HepG2 (cell line): ENCODE measurements around the gene GPX1. TPM values are rescaled to one million over a fixed set of nuclear protein-coding genes. Genes with fewer than 3 reads are reported as not detected.
A peak's percentile ranks its signal among the peaks of the same experiment; 100 is the strongest.

Experiments
- AKNA ChIP-seq: sonication (generic); formaldehyde crosslinking; IDR thresholded peaks from 2 replicates; pipeline ENCODE4 v1.4.0; 2020; ENCODE audit warnings: missing genetic modification reagents, borderline replicate concordance
- ARID5B ChIP-seq: IDR thresholded peaks from 2 replicates; pipeline ENCODE4 v1.4.0; 2020; ENCODE audit warnings: mild to moderate bottlenecking, missing genetic modification reagents
- DPF2 ChIP-seq: sonication (generic); formaldehyde crosslinking; IDR thresholded peaks from 2 replicates; pipeline ENCODE4 v1.4.0; 2020; ENCODE audit warnings: mild to moderate bottlenecking, low read depth, missing genetic modification reagents, borderline replicate concordance
- EEA1 ChIP-seq: sonication (generic); formaldehyde crosslinking; IDR thresholded peaks from 2 replicates; pipeline ENCODE4 v1.5.1; 2020; ENCODE audit warnings: mild to moderate bottlenecking, missing genetic modification reagents, borderline replicate concordance
- EZH2 ChIP-seq: conservative IDR thresholded peaks from 2 replicates; pipeline ENCODE4 v1.6.1; 2012; ENCODE audit warnings: mild to moderate bottlenecking, low read depth, low read length, moderate library complexity
- FOSL1 ChIP-seq: sonication (generic); formaldehyde crosslinking; IDR thresholded peaks from 2 replicates; pipeline ENCODE4 v1.9.0; 2021; ENCODE audit warnings: missing genetic modification reagents, borderline replicate concordance
- FOXA3 ChIP-seq: IDR thresholded peaks from 2 replicates; pipeline ENCODE4 v1.6.1; 2016; ENCODE audit warnings: missing genetic modification reagents, missing compliant biosample characterization
- FOXO1 ChIP-seq: sonication (generic); formaldehyde crosslinking; IDR thresholded peaks from 2 replicates; pipeline ENCODE4 v1.4.0; 2020; ENCODE audit warnings: missing genetic modification reagents
- HDAC1 ChIP-seq: sonication (generic); formaldehyde crosslinking; IDR thresholded peaks from 2 replicates; pipeline ENCODE4 v1.5.1; 2020; ENCODE audit warnings: mild to moderate bottlenecking, missing genetic modification reagents
- HIVEP1 ChIP-seq: sonication (generic); formaldehyde crosslinking; IDR thresholded peaks from 2 replicates; pipeline ENCODE4 v1.4.0; 2020; ENCODE audit warnings: mild to moderate bottlenecking, missing genetic modification reagents
- KDM1A ChIP-seq: IDR thresholded peaks from 2 replicates; pipeline ENCODE4 v1.6.1; 2016; ENCODE audit warnings: missing compliant biosample characterization
- MED13 ChIP-seq: sonication (generic); formaldehyde crosslinking; IDR thresholded peaks from 2 replicates; pipeline ENCODE4 v1.5.0; 2020; ENCODE audit warnings: missing genetic modification reagents
- MLLT10 ChIP-seq: sonication (generic); formaldehyde crosslinking; IDR thresholded peaks from 2 replicates; pipeline ENCODE4 v1.4.0; 2020; ENCODE audit warnings: missing genetic modification reagents
- SIN3B ChIP-seq: fragments of 150-350 bp; IDR thresholded peaks from 2 replicates; pipeline ENCODE4 v1.6.1; 2014; ENCODE audit warnings: low read length
- SOX13 ChIP-seq, 3 experiments: fragments of 450-650 bp in 1 of 3; sonication (generic) in 1 of 3; formaldehyde crosslinking in 1 of 3; IDR thresholded peaks in 2 of 3; conservative IDR thresholded peaks in 1 of 3; 2 replicates each; pipeline versions ENCODE4 v1.5.0 to v1.6.1; 2016 to 2020; ENCODE audit warnings: antibody characterized with exemption in 1 of 3, mild to moderate bottlenecking in 1 of 3, missing compliant biosample characterization in 1 of 3, missing genetic modification reagents in 1 of 3, moderate library complexity in 1 of 3
- SOX5 ChIP-seq: IDR thresholded peaks from 2 replicates; pipeline ENCODE4 v1.6.1; 2016; ENCODE audit warnings: borderline replicate concordance
- ZFP41 ChIP-seq: sonication (generic); formaldehyde crosslinking; IDR thresholded peaks from 2 replicates; pipeline ENCODE4 v1.4.0; 2020; ENCODE audit warnings: mild to moderate bottlenecking, missing genetic modification reagents, borderline replicate concordance
- ZNF33A ChIP-seq: sonication (generic); formaldehyde crosslinking; IDR thresholded peaks from 2 replicates; pipeline ENCODE4 v1.5.1; 2020; ENCODE audit warnings: missing genetic modification reagents, mild to moderate bottlenecking, moderate library complexity, borderline replicate concordance
- ZNF557 ChIP-seq: sonication (generic); formaldehyde crosslinking; IDR thresholded peaks from 2 replicates; pipeline ENCODE4 v1.4.0; 2020; ENCODE audit warnings: missing genetic modification reagents
- ZSCAN31 ChIP-seq: sonication (generic); formaldehyde crosslinking; IDR thresholded peaks from 2 replicates; pipeline ENCODE4 v1.5.0; 2020; ENCODE audit warnings: low read depth, mild to moderate bottlenecking, missing genetic modification reagents
- polyA plus RNA-seq, 8 experiments: library from polyadenylated mRNA; depleted of rRNA in 3 of 8; stranded (reverse) in 7 of 8; unstranded in 1 of 8; fragments of >200 nt; fragmentation: Illumina TruSeq in 4 of 8; extraction: Trizol in 4 of 8; gene quantifications; 2 replicates each; pipeline versions ENCODE4 v1.2.1 to v1.2.3, GENCODE V29; 2011 to 2016; ENCODE audit warnings: low read depth in 4 of 8, missing spikeins in 1 of 8, mixed read lengths in 1 of 8; ENCODE audit not compliant: insufficient read depth in 1 of 8
- total RNA-seq, 5 experiments: library from RNA; depleted of rRNA; stranded (reverse); fragments of >200 nt; fragmentation: Illumina TruSeq; extraction: Trizol; gene quantifications; 2 replicates each; pipeline ENCODE4 v1.2.3, GENCODE V29; 2016; ENCODE audit warnings: low read depth in 1 of 5

GPX1 gene
- total and polyA plus RNA-seq, 2 of the 13 experiments (the other 11 are each of a cell fraction or from before 2014, with no cell fraction given), result 149 to 168 TPM

GRCh38 chr3:49339941-49340800 lies 18.0 kb downstream of the GPX1 start, which contains the start of gene USP4 (continued):
- TF ChIP-seq SOX13 (IDR thresholded peaks at IDR 0.05), result peak; percentile 14; the same call in 1 of the 2 replicates
- TF ChIP-seq SOX13 (CRISPR knock-in tag; conservative IDR thresholded peaks at IDR 0.05 in 1 of 2, IDR thresholded peaks at IDR 0.05 in 1 of 2), result peak in 1 of 2 experiments; percentile 69; a peak in 2 of 4 replicates
- no peak for TF ChIP-seq ZNF33A (CRISPR knock-in tag)
- no peak; the same call in 1 of the 2 replicates for TF ChIP-seq ZFP41 (CRISPR knock-in tag)
- TF ChIP-seq HDAC1 (CRISPR knock-in tag), result peak; percentile 76
- peak; percentile 60; the same call in 1 of the 2 replicates for TF ChIP-seq SOX5 (CRISPR knock-in tag)
- 0 out of 2 replicates have a peak, but pooled peaks have one; percentile 9 for TF ChIP-seq FOSL1 (CRISPR knock-in tag)
- peak; percentile 81; the same call in 1 of the 2 replicates for TF ChIP-seq ZSCAN31 (CRISPR knock-in tag)
- peak; percentile 97 for TF ChIP-seq HIVEP1 (CRISPR knock-in tag)
- TF ChIP-seq MLLT10 (CRISPR knock-in tag), result no peak
- peak; percentile 81 for TF ChIP-seq ARID5B
- peak; percentile 51; the same call in 1 of the 2 replicates for TF ChIP-seq MED13 (CRISPR knock-in tag)
- peak; percentile 58; the same call in 1 of the 2 replicates for TF ChIP-seq FOXO1 (CRISPR knock-in tag)
- peak; percentile 64; the same call in 1 of the 2 replicates for TF ChIP-seq EEA1 (CRISPR knock-in tag)
- no peak for TF ChIP-seq EZH2
- TF ChIP-seq ZNF557 (CRISPR knock-in tag), result peak; percentile 84; the same call in 1 of the 2 replicates
- peak; percentile 51; the same call in 1 of the 2 replicates for TF ChIP-seq DPF2 (CRISPR knock-in tag)
- peak; percentile 82; the same call in 1 of the 2 replicates for TF ChIP-seq KDM1A
- no peak for TF ChIP-seq SIN3B
- TF ChIP-seq AKNA (CRISPR knock-in tag), result peak; percentile 85; the same call in 1 of the 2 replicates
- TF ChIP-seq FOXA3 (CRISPR knock-in tag), result peak; percentile 82
